Neural cell (in vitro differentiated cells): Measurements from ENCODE around the gene CASP3. TPM values are rescaled to one million over a fixed set of nuclear protein-coding genes. Genes with fewer than 3 reads are reported as not detected.

Experiments
- H2AFZ ChIP-seq: fragments of 200-600, 300-800 bp; sonication (generic), shearing (Covaris generic); 2 replicates; pipeline ENCODE4 v1.6.0; 2014; ENCODE audit warnings: low read depth, mild to moderate bottlenecking, antibody characterized with exemption, low read length, moderate library complexity
- H3F3A ChIP-seq: fragments of 200-600 bp; shearing (Covaris generic); 2 replicates; pipeline ENCODE4 v1.6.1; 2016; ENCODE audit warnings: mild to moderate bottlenecking, moderate library complexity, mixed read lengths, antibody characterized with exemption, low read length; ENCODE audit not compliant: insufficient read depth, poor library complexity, severe bottlenecking
- H3K27ac ChIP-seq: fragments of 200-600, 300-800 bp; sonication (generic), shearing (Covaris generic); 2 replicates; pipeline ENCODE4 v1.5.1; 2014; ENCODE audit warnings: mild to moderate bottlenecking, low read length, moderate library complexity
- H3K27me3 ChIP-seq: fragments of 300-800, 200-600 bp; sonication (generic), shearing (Covaris generic); 2 replicates; pipeline ENCODE4 v1.6.0; 2014; ENCODE audit warnings: mild to moderate bottlenecking, low read depth, low read length, moderate library complexity; ENCODE audit not compliant: insufficient read depth
- H3K36me3 ChIP-seq: fragments of 300-800, 200-600 bp; sonication (generic), shearing (Covaris generic); 2 replicates; pipeline ENCODE4 v1.5.1; 2014; ENCODE audit warnings: mild to moderate bottlenecking, antibody characterized with exemption, low read length, moderate library complexity; ENCODE audit not compliant: insufficient read depth
- H3K4me2 ChIP-seq: fragments of 300-800, 200-600 bp; sonication (generic), shearing (Covaris generic); 2 replicates; pipeline ENCODE4 v1.6.0; 2014; ENCODE audit warnings: mild to moderate bottlenecking, low read length
- H3K4me3 ChIP-seq: fragments of 300-800, 200-600 bp; sonication (generic), shearing (Covaris generic); 2 replicates; pipeline ENCODE4 v1.5.1; 2014; ENCODE audit warnings: mild to moderate bottlenecking, low read length, moderate library complexity
- H3K79me2 ChIP-seq: fragments of 200-600 bp; shearing (Covaris generic); replicated peaks from 2 replicates; pipeline ENCODE4 v1.6.0; 2014; ENCODE audit warnings: mild to moderate bottlenecking, low read length, moderate library complexity; ENCODE audit not compliant: insufficient read depth
- H3K9ac ChIP-seq: fragments of 300-800, 200-600 bp; sonication (generic), shearing (Covaris generic); 2 replicates; pipeline ENCODE4 v1.6.1; 2016; ENCODE audit warnings: mild to moderate bottlenecking, low read length, mixed read lengths
- H3K9me2 ChIP-seq: fragments of 200-600 bp; shearing (Covaris generic); 2 replicates; pipeline ENCODE4 v1.6.1; 2016; ENCODE audit warnings: mild to moderate bottlenecking, low read length, mixed read lengths; ENCODE audit not compliant: insufficient read depth
- H3K9me3 ChIP-seq: fragments of 200-600, 300-800 bp; sonication (generic), shearing (Covaris generic); 2 replicates; pipeline ENCODE4 v1.6.1; 2016; ENCODE audit warnings: mild to moderate bottlenecking, mixed run types, low read length, moderate library complexity, mixed read lengths
- H4K20me1 ChIP-seq: fragments of 200-600 bp; shearing (Covaris generic); 2 replicates; pipeline ENCODE4 v1.6.1; 2016; ENCODE audit warnings: mild to moderate bottlenecking, mixed run types; ENCODE audit not compliant: insufficient read depth
- CTCF ChIP-seq: fragments of 450-650 bp; IDR thresholded peaks from 2 replicates; pipeline ENCODE4 v1.5.1; 2014; ENCODE audit warnings: antibody characterized with exemption, mild to moderate bottlenecking, moderate library complexity; ENCODE audit not compliant: poor library complexity, severe bottlenecking
- EP300 ChIP-seq: fragments of 450-650 bp; conservative IDR thresholded peaks from 2 replicates; pipeline ENCODE4 v1.6.1; 2014; ENCODE audit warnings: antibody characterized with exemption, mild to moderate bottlenecking, moderate library complexity; ENCODE audit not compliant: poor library complexity, severe bottlenecking
- EZH2 ChIP-seq: fragments of 200-600, 300-800 bp; shearing (Covaris generic), sonication (generic); IDR thresholded peaks from 2 replicates; pipeline ENCODE4 v1.6.1; 2014; ENCODE audit warnings: antibody characterized with exemption, low read length, borderline replicate concordance, mild to moderate bottlenecking; ENCODE audit not compliant: insufficient read depth, poor library complexity, severe bottlenecking
- MXI1 ChIP-seq: fragments of 450-650 bp; conservative IDR thresholded peaks from 2 replicates; pipeline ENCODE4 v1.6.1; 2014; ENCODE audit warnings: antibody characterized with exemption, mild to moderate bottlenecking; ENCODE audit not compliant: poor library complexity, severe bottlenecking
- POLR2AphosphoS5 ChIP-seq: IDR thresholded peaks from 2 replicates; pipeline ENCODE4 v1.6.1; 2012
- RAD21 ChIP-seq: fragments of 450-650 bp; conservative IDR thresholded peaks from 2 replicates; pipeline ENCODE4 v1.6.1; 2014; ENCODE audit warnings: antibody characterized with exemption, mild to moderate bottlenecking, moderate library complexity
- REST ChIP-seq: IDR thresholded peaks from 2 replicates; pipeline ENCODE4 v1.6.1; 2012; ENCODE audit warnings: borderline replicate concordance
- SMC3 ChIP-seq: fragments of 450-650 bp; conservative IDR thresholded peaks from 2 replicates; pipeline ENCODE4 v1.6.1; 2014; ENCODE audit warnings: antibody characterized with exemption, mild to moderate bottlenecking, moderate library complexity; ENCODE audit not compliant: poor library complexity
- TAF1 ChIP-seq: IDR thresholded peaks from 2 replicates; pipeline ENCODE4 v1.6.1; 2012; ENCODE audit warnings: low read depth
- polyA plus RNA-seq: library from polyadenylated mRNA; depleted of rRNA; stranded (reverse); fragments of >200 nt; gene quantifications from 2 replicates; pipeline ENCODE4 v1.2.3, GENCODE V29; 2014

The CASP3 gene
- polyA plus RNA-seq, 1 donor from 2014 or later, result 116 TPM

- Histone ChIP-seq H2AFZ (peak overlapping the region; percentile 94), H3K27ac (peak overlapping the region; percentile 87), H3F3A (no peaks in the 10 kb centered on the region), H4K20me1 (no peaks in the 10 kb centered on the region), H3K9ac (peak overlapping the region; percentile 96), H3K9me2 (no peaks in the 10 kb centered on the region), H3K36me3 (no peaks in the 10 kb centered on the region), H3K9me3 (no peaks in the 10 kb centered on the region), H3K79me2 (peaks cover 36% of the 10 kb centered on the region), H3K4me2 (peak overlapping the region; percentile 96), H3K4me3 (peak overlapping the region; percentile 92), H3K27me3 (no peaks in the 10 kb centered on the region)
- TF ChIP-seq REST (no peak), POLR2AphosphoS5 (no peak), MXI1 (no peak), RAD21 (no peak), SMC3 (no peak), EZH2 (no peak), TAF1 (no peak), CTCF (no peak)
Observed at GRCh38 chr4:184648054-184648312, 1.3 kb downstream of the CASP3 start.

- H3K79me2 ChIP-seq, result peaks cover 36% of the 10 kb centered on the region
Observed at GRCh38 chr4:184647266-184648053, 1.8 kb downstream of the CASP3 start.

More at GRCh38 chr4:184647266-184648053, 1.8 kb downstream of the CASP3 start:
- Histone ChIP-seq H3K4me2 (peak overlapping the region; percentile 96), H3K9me3 (no peaks in the 10 kb centered on the region), H3K9me2 (no peaks in the 10 kb centered on the region), H3K9ac (peak overlapping the region; percentile 96), H3K4me3 (peak overlapping the region; percentile 92), H2AFZ (no peak overlapping the region), H3K27ac (peak overlapping the region; percentile 87), H3K27me3 (no peaks in the 10 kb centered on the region), H4K20me1 (no peaks in the 10 kb centered on the region), H3K36me3 (no peaks in the 10 kb centered on the region), H3F3A (no peaks in the 10 kb centered on the region)
- TF ChIP-seq EZH2 (no peak), MXI1 (no peak), EP300 (no peak), REST (no peak), SMC3 (no peak), TAF1 (no peak), POLR2AphosphoS5 (no peak), CTCF (no peak), RAD21 (no peak)
